K562 (cell line): ENCODE measurements around the gene CNDP1. TPM values are rescaled to one million over a fixed set of nuclear protein-coding genes. Genes with fewer than 3 reads are reported as not detected.
A peak's percentile ranks its signal among the peaks of the same experiment; 100 is the strongest.

Source experiments
- ATAC-seq: fragments of 200-7000 bp; cut with Tn5 transposase; 3 replicates; pipeline ENCODE4 v1.9.1; 2020; ENCODE audit warnings: moderate library complexity
- BruUV-seq: library from RNA; stranded (reverse); fragments of 400-500 nt; replicated peaks from 2 replicates; lab custom pipeline; 2021; lab: Mats Ljungman, UMichigan
- CTCF ChIA-PET: fragments of 300-600 bp; formaldehyde crosslinking; extraction: SDS; loops from one replicate; lab custom pipeline; 2021; ENCODE audit warnings: low intra/inter-chr PET ratio; lab: Yijun Ruan, JAX
- POLR2A ChIA-PET: fragments of 300-600, 350-650 bp; sonication (Branson Sonifier 250); formaldehyde crosslinking; extraction: SDS; loops from one replicate; lab custom pipeline; 2021; ENCODE audit warnings: antibody characterized with exemption, inconsistent platforms; lab: Yijun Ruan, JAX
- DNase-seq, 4 experiments: peaks; one replicate each; pipeline versions ENCODE4 v3.0.0 to v3.0.0-alpha.2; 2011 to 2018; ENCODE audit warnings: low spot score in 3 of 4, mixed read lengths in 3 of 4; ENCODE audit errors: extremely low read depth in 1 of 4
- FAIRE-seq: peaks from 2 replicates; lab custom pipeline; 2011; peaks lifted over from hg19 to GRCh38; lab: Jason Lieb, UNC
- H2AFZ ChIP-seq: 2 replicates; pipeline ENCODE4 v1.6.0; 2011; ENCODE audit warnings: low read depth, low read length, control low read depth, inconsistent platforms
- H3K27ac ChIP-seq: fragments of 200-600 bp; 3 replicates; pipeline ENCODE4 v1.8.0; 2011; ENCODE audit warnings: low read depth, mild to moderate bottlenecking, control low read depth, inconsistent platforms, low read length, moderate library complexity, mixed read lengths; ENCODE audit errors: extremely low read depth
- H3K27me3 ChIP-seq, 2 experiments: fragments of 300-600 bp in 1 of 2; 2 replicates in 1 of 2; 3 replicates in 1 of 2; pipeline versions ENCODE4 v1.6.0 to v1.8.0; 2011; ENCODE audit warnings: inconsistent platforms in 2 of 2, low read length in 2 of 2, mild to moderate bottlenecking in 1 of 2, mixed read lengths in 1 of 2, moderate library complexity in 1 of 2; ENCODE audit not compliant: control insufficient read depth in 2 of 2, insufficient read depth in 2 of 2
- H3K36me3 ChIP-seq: fragments of 300-600 bp; 3 replicates; pipeline ENCODE4 v1.8.0; 2011; ENCODE audit warnings: mild to moderate bottlenecking, low read length, inconsistent platforms; ENCODE audit not compliant: control insufficient read depth, insufficient read depth
- H3K4me1 ChIP-seq, 2 experiments: fragments of 200-600 bp in 1 of 2; replicated peaks in 1 of 2; 2 replicates in 1 of 2; 3 replicates in 1 of 2; pipeline versions ENCODE4 v1.5.1 to v1.8.0; 2011; ENCODE audit warnings: inconsistent platforms in 2 of 2, low read length in 2 of 2, mild to moderate bottlenecking in 1 of 2, mixed read lengths in 1 of 2, moderate library complexity in 1 of 2; ENCODE audit not compliant: control insufficient read depth in 2 of 2, insufficient read depth in 2 of 2
- H3K4me2 ChIP-seq: 2 replicates; pipeline ENCODE4 v1.6.1; 2011; ENCODE audit warnings: low read length, control low read depth, inconsistent platforms, mixed read lengths; ENCODE audit not compliant: insufficient read depth
- H3K4me3 ChIP-seq: fragments of 200-600 bp; sonication (generic), shearing (Covaris generic); 2 replicates; pipeline ENCODE4 v1.5.1; 2016; ENCODE audit warnings: control low read depth, inconsistent platforms
- H3K79me2 ChIP-seq: fragments of 200-600 bp; 3 replicates; pipeline ENCODE4 v1.8.0; 2011; ENCODE audit warnings: low read length, inconsistent platforms; ENCODE audit not compliant: control insufficient read depth, insufficient read depth
- H3K9ac ChIP-seq, 2 experiments: 2 replicates each; pipeline versions ENCODE4 v1.6.0 to v1.6.1; 2011; ENCODE audit warnings: low read depth in 2 of 2, low read length in 2 of 2, control low read depth in 1 of 2, inconsistent platforms in 1 of 2, mild to moderate bottlenecking in 1 of 2, mixed read lengths in 1 of 2; ENCODE audit not compliant: insufficient read depth in 1 of 2
- H3K9me1 ChIP-seq: one replicate; pipeline ENCODE4 v1.6.0; 2011; ENCODE audit warnings: inconsistent platforms, mild to moderate bottlenecking, low read length, moderate library complexity; ENCODE audit not compliant: control insufficient read depth, insufficient read depth
- H3K9me3 ChIP-seq: replicated peaks from 2 replicates; pipeline ENCODE4 v1.5.1; 2011; ENCODE audit warnings: low read depth, low read length, inconsistent platforms; ENCODE audit not compliant: control insufficient read depth, insufficient read depth
- H4K20me1 ChIP-seq: replicated peaks from 2 replicates; pipeline ENCODE4 v1.6.1; 2011; ENCODE audit warnings: low read length, inconsistent platforms, mixed read lengths; ENCODE audit not compliant: control insufficient read depth, insufficient read depth
- PCBP1 ChIP-seq: fragments of 200-400 bp; formaldehyde crosslinking; IDR thresholded peaks from 2 replicates; pipeline ENCODE4 v1.6.1; 2018; ENCODE audit warnings: mild to moderate bottlenecking, low read depth, low read length; ENCODE audit not compliant: poor library complexity, severe bottlenecking
- WGBS: fragments of 100-300 bp; shearing (Covaris generic); methylation state at CpG from one replicate; pipeline ENCODE4 v1.1.6; 2016; ENCODE audit warnings: low coverage, mixed read lengths; ENCODE audit not compliant: insufficient coverage; ENCODE audit errors: missing lambda C conversion rate; 5-methylcytosine and 5-hydroxymethylcytosine counted together
- in situ Hi-C: fragments of 300-500 bp; cut with MboI; formaldehyde crosslinking; loops from 4 replicates; pipeline ENCODE4 v1.15.0; 2018; ENCODE audit warnings: inconsistent platforms, mixed read lengths
- intact Hi-C: fragments of 100-400 bp; cut with micrococcal nuclease; formaldehyde crosslinking; loops from 2 replicates; pipeline ENCODE4 v1.14.2; 2022
- polyA plus RNA-seq, 8 experiments: library from polyadenylated mRNA; depleted of rRNA in 4 of 8; stranded (reverse) in 5 of 8; unstranded in 3 of 8; fragments of >200 nt; fragmentation: Nextera tagmentation in 2 of 8; fragmentation: Illumina TruSeq in 1 of 8; extraction: Ambion mirVana in 2 of 8; extraction: Trizol in 1 of 8; gene quantifications; 2 replicates each; pipeline versions ENCODE4 v1.2.1 to v1.2.3, GENCODE V29; 2011 to 2014; ENCODE audit warnings: inconsistent platforms in 1 of 8, missing spikeins in 1 of 8
- total RNA-seq, 7 experiments: library from RNA; depleted of rRNA in 6 of 7; stranded (reverse); fragments of >200 nt in 6 of 7; fragmentation: Illumina TruSeq in 2 of 7; extraction: Trizol in 2 of 7; gene quantifications; 2 replicates each; pipeline versions ENCODE4 v1.2.1 to v1.2.3, GENCODE V29; 2011 to 2021; ENCODE audit warnings: low replicate concordance in 1 of 7
- TF ChIP-seq, protein P1 (sequence below): fragments of 450-650 bp; formaldehyde crosslinking; IDR thresholded peaks from 2 replicates; pipeline ENCODE4 v1.4.0; 2022; ENCODE audit warnings: missing genetic modification characterization
- TF ChIP-seq, protein P2 (sequence below): sonication (generic); formaldehyde crosslinking; IDR thresholded peaks from 2 replicates; pipeline ENCODE4 v1.9.0; 2022; ENCODE audit warnings: mild to moderate bottlenecking, missing genetic modification reagents
- TF ChIP-seq, protein P3 (sequence below): IDR thresholded peaks from 2 replicates; pipeline ENCODE4 v1.6.1; 2016; ENCODE audit warnings: missing genetic modification characterization, missing compliant biosample characterization

Gene CNDP1
- total and polyA plus RNA-seq, 9 of the 15 experiments (the other 6 are each of a cell fraction or from before 2014, with no cell fraction given), result not detected

DNA sequence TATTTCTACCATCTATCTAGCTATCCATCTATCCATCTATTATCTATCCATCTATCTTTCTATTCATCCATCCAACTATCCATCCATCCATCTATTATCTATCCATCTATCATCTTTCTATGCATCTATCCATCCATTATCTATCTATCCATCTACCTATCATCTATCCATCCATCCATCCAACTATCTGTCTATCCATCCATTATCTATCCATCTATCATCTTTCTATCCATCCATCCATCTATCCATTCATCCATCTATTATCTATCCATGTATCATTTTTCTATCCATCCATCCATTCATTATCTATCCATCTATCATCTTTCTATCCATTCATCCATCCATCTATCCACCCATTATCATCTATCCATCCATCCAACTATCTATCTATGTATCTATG is 38.8 kb downstream of the CNDP1 start:
- Histone ChIP-seq H2AFZ (no peak overlapping the region), H3K9ac (no peak overlapping the region), H4K20me1 (no peaks in the 10 kb centered on the region), H3K9me3 (no peaks in the 10 kb centered on the region), H3K27ac (no peak overlapping the region), H3K9me1 (no peaks in the 10 kb centered on the region), H3K79me2 (no peaks in the 10 kb centered on the region), H3K36me3 (no peaks in the 10 kb centered on the region), H3K4me1 (no peaks in the 10 kb centered on the region; a peak in 1 of 5 replicates), H3K4me2 (no peak overlapping the region), H3K4me3 (no peak overlapping the region), H3K27me3 (peaks cover 6 to 21% of the 10 kb centered on the region in 2 experiments)
- CTCF ChIA-PET, result no interaction called here
- POLR2A ChIA-PET, result no interaction called here
- in situ Hi-C loops (no loop called here), intact Hi-C loops (no loop called here)
- DNase-seq (no peak), FAIRE-seq (no peak), ATAC-seq (no peak)
- BruUV-seq, result no TSS peak
- TF ChIP-seq, protein P1, sequence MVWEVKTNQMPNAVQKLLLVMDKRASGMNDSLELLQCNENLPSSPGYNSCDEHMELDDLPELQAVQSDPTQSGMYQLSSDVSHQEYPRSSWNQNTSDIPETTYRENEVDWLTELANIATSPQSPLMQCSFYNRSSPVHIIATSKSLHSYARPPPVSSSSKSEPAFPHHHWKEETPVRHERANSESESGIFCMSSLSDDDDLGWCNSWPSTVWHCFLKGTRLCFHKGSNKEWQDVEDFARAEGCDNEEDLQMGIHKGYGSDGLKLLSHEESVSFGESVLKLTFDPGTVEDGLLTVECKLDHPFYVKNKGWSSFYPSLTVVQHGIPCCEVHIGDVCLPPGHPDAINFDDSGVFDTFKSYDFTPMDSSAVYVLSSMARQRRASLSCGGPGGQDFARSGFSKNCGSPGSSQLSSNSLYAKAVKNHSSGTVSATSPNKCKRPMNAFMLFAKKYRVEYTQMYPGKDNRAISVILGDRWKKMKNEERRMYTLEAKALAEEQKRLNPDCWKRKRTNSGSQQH (CRISPR knock-in tag), result no peak
- TF ChIP-seq PCBP1, result no peak

DNA sequence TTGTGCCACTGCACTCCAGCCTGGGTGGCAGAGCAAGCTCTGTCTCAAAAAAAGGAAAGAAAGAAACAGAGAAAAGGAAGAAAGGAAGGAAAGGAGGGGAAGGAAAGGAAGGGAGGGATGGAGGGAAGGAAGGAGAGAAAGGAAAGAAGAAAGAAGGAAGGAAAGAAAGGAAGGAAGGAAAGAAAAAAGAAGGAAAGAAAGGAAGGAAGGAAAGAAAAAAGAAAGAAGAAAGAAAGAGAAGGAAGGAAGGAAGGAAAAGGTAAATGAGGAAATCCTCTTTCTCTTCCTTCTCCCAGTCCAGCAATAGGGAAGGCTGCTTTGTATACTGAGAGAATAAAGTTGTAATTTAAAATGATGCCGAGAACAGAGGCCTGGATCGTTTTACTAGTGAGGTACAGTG is 40.6 kb downstream of the CNDP1 start:
- H3K9me3 ChIP-seq, result no peaks in the 10 kb centered on the region
- intact Hi-C loops, result no loop called here
- CTCF ChIA-PET, result no interaction called here

More for the DNA sequence above, 40.6 kb downstream of the CNDP1 start:
- FAIRE-seq (no peak), ATAC-seq (no peak), DNase-seq (no peak)
- no peaks in the 10 kb centered on the region for H4K20me1 ChIP-seq
- H3K27ac ChIP-seq, result no peak overlapping the region
- H3K36me3 ChIP-seq, result no peaks in the 10 kb centered on the region
- no peaks in the 10 kb centered on the region; a peak in 1 of 5 replicates for H3K4me1 ChIP-seq
- no peaks in the 10 kb centered on the region for H3K9me1 ChIP-seq
- no peak overlapping the region for H3K9ac ChIP-seq
- H3K4me2 ChIP-seq, result no peak overlapping the region
- TF ChIP-seq, protein P2, sequence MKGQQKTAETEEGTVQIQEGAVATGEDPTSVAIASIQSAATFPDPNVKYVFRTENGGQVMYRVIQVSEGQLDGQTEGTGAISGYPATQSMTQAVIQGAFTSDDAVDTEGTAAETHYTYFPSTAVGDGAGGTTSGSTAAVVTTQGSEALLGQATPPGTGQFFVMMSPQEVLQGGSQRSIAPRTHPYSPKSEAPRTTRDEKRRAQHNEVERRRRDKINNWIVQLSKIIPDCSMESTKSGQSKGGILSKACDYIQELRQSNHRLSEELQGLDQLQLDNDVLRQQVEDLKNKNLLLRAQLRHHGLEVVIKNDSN (CRISPR knock-in tag), result no peak
- TF ChIP-seq, protein P3, sequence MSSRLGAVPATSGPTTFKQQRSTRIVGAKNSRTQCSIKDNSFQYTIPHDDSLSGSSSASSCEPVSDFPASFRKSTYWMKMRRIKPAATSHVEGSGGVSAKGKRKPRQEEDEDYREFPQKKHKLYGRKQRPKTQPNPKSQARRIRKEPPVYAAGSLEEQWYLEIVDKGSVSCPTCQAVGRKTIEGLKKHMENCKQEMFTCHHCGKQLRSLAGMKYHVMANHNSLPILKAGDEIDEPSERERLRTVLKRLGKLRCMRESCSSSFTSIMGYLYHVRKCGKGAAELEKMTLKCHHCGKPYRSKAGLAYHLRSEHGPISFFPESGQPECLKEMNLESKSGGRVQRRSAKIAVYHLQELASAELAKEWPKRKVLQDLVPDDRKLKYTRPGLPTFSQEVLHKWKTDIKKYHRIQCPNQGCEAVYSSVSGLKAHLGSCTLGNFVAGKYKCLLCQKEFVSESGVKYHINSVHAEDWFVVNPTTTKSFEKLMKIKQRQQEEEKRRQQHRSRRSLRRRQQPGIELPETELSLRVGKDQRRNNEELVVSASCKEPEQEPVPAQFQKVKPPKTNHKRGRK (tag), result peak; percentile 95
- POLR2A ChIA-PET, result no interaction called here
- peaks cover 6 to 21% of the 10 kb centered on the region in 2 experiments for H3K27me3 ChIP-seq
- no peaks in the 10 kb centered on the region for H3K79me2 ChIP-seq
- in situ Hi-C loops, result no loop called here
- H3K4me3 ChIP-seq, result no peak overlapping the region
- WGBS, result 0% methylated on average over 2 of the region's 2 CpGs
- no TSS peak for BruUV-seq
- no peak overlapping the region for H2AFZ ChIP-seq
